ACC112 (cell line): ENCODE measurements around the gene HTR7.

Source experiments
- H2AFZ ChIP-seq: fragments of 200-600 bp; sonication (generic); one replicate; pipeline ENCODE4 v1.6.0; 2017; ENCODE audit warnings: antibody characterized with exemption, low read length; ENCODE audit not compliant: unreplicated experiment
- H3K27ac ChIP-seq: fragments of 200-600 bp; sonication (generic); 2 replicates; pipeline ENCODE4 v1.5.1; 2014; ENCODE audit warnings: low read depth, mild to moderate bottlenecking, antibody characterized with exemption, low read length, moderate library complexity
- H3K27me3 ChIP-seq: fragments of 200-600 bp; sonication (generic); 2 replicates; pipeline ENCODE4 v1.6.1; 2014; ENCODE audit warnings: mild to moderate bottlenecking, antibody characterized with exemption, low read length, moderate library complexity, mixed read lengths; ENCODE audit not compliant: insufficient read depth
- H3K36me3 ChIP-seq: fragments of 200-600 bp; sonication (generic); 2 replicates; pipeline ENCODE4 v1.6.1; 2016; ENCODE audit warnings: mild to moderate bottlenecking, antibody characterized with exemption, low read length, moderate library complexity, mixed read lengths; ENCODE audit not compliant: insufficient read depth
- H3K4me1 ChIP-seq: fragments of 200-600 bp; sonication (generic); one replicate; pipeline ENCODE4 v1.6.1; 2016; ENCODE audit warnings: low read length, mixed read lengths; ENCODE audit not compliant: insufficient read depth, unreplicated experiment, control insufficient read depth
- H3K4me3 ChIP-seq: fragments of 200-600 bp; sonication (generic); 2 replicates; pipeline ENCODE4 v1.5.1; 2014; ENCODE audit warnings: mild to moderate bottlenecking, low read depth, low read length
- H3K79me2 ChIP-seq: fragments of 200-600 bp; sonication (generic); one replicate; pipeline ENCODE4 v1.6.0; 2016; ENCODE audit warnings: low read length; ENCODE audit not compliant: control insufficient read depth, unreplicated experiment, insufficient read depth

The HTR7 gene

GRCh38 chr10:90858461-90858968, 676 bp upstream of the HTR7 start:
- Histone ChIP-seq H3K27ac (peak overlapping the region; percentile 80), H3K27me3 (no peaks in the 10 kb centered on the region), H3K4me3 (peak overlapping the region; percentile 85), H2AFZ (peak overlapping the region; percentile 80), H3K36me3 (no peaks in the 10 kb centered on the region), H3K4me1 (peaks cover 21% of the 10 kb centered on the region), H3K79me2 (peaks cover 13% of the 10 kb centered on the region)

GRCh38 chr10:90856964-90857634, 740 bp downstream of the HTR7 start:
- peaks cover 21% of the 10 kb centered on the region for H3K4me1 ChIP-seq
- H3K4me3 ChIP-seq, result peak overlapping the region; percentile 85
- peak overlapping the region; percentile 80; the same call in 1 of the 2 replicates for H3K27ac ChIP-seq
- H2AFZ ChIP-seq, result peak overlapping the region; percentile 99
- H3K27me3 ChIP-seq, result no peaks in the 10 kb centered on the region
- H3K79me2 ChIP-seq, result peaks cover 13% of the 10 kb centered on the region
- H3K36me3 ChIP-seq, result no peaks in the 10 kb centered on the region

- Histone ChIP-seq H3K4me3 (peak overlapping the region; percentile 85), H3K79me2 (peaks cover 13% of the 10 kb centered on the region), H3K4me1 (peaks cover 21% of the 10 kb centered on the region), H3K27ac (no peak overlapping the region), H2AFZ (no peak overlapping the region), H3K27me3 (no peaks in the 10 kb centered on the region), H3K36me3 (no peaks in the 10 kb centered on the region)
These were observed 1.6 kb downstream of the HTR7 start for GRCh38 chr10:90856261-90856660.

- Histone ChIP-seq H3K27ac (no peak overlapping the region), H3K4me3 (peak overlapping the region; percentile 85)
These were observed 2.7 kb downstream of the HTR7 start for GRCh38 chr10:90855126-90855525.

GRCh38 chr10:90849956-90850749, 7.7 kb downstream of the HTR7 start:
- Histone ChIP-seq H3K27me3 (no peaks in the 10 kb centered on the region), H2AFZ (no peak overlapping the region), H3K27ac (peak overlapping the region; percentile 57), H3K79me2 (peaks cover 1% of the 10 kb centered on the region), H3K4me3 (no peak overlapping the region), H3K4me1 (peaks cover 23% of the 10 kb centered on the region), H3K36me3 (no peaks in the 10 kb centered on the region)

More at GRCh38 chr10:90855126-90855525, 2.7 kb downstream of the HTR7 start:
- Histone ChIP-seq H3K79me2 (peaks cover 13% of the 10 kb centered on the region), H3K36me3 (no peaks in the 10 kb centered on the region), H2AFZ (no peak overlapping the region), H3K4me1 (peaks cover 18% of the 10 kb centered on the region), H3K27me3 (no peaks in the 10 kb centered on the region)

- no peaks in the 10 kb centered on the region for H3K27me3 ChIP-seq
- no peak overlapping the region for H2AFZ ChIP-seq
- H3K79me2 ChIP-seq, result no peaks in the 10 kb centered on the region
- H3K36me3 ChIP-seq, result no peaks in the 10 kb centered on the region
- peak overlapping the region; percentile 44 for H3K27ac ChIP-seq
- peaks cover 32% of the 10 kb centered on the region for H3K4me1 ChIP-seq
- no peak overlapping the region for H3K4me3 ChIP-seq
These were observed 10.4 kb downstream of the HTR7 start for GRCh38 chr10:90847436-90847835.

- Histone ChIP-seq H3K79me2 (no peaks in the 10 kb centered on the region), H3K4me3 (no peak overlapping the region), H3K27me3 (no peaks in the 10 kb centered on the region), H3K4me1 (peaks cover 33% of the 10 kb centered on the region), H2AFZ (no peak overlapping the region), H3K36me3 (no peaks in the 10 kb centered on the region), H3K27ac (peak overlapping the region; percentile 44)
These were observed 11.1 kb downstream of the HTR7 start for GRCh38 chr10:90846746-90847145.

GRCh38 chr10:90845726-90846125, 12.1 kb downstream of the HTR7 start:
- H3K79me2 ChIP-seq, result no peaks in the 10 kb centered on the region
- H3K27ac ChIP-seq, result no peak overlapping the region
- H2AFZ ChIP-seq, result no peak overlapping the region
- no peaks in the 10 kb centered on the region for H3K27me3 ChIP-seq
- no peak overlapping the region for H3K4me3 ChIP-seq
- peaks cover 33% of the 10 kb centered on the region for H3K4me1 ChIP-seq
- H3K36me3 ChIP-seq, result no peaks in the 10 kb centered on the region

- Histone ChIP-seq H3K79me2 (no peaks in the 10 kb centered on the region), H3K27me3 (no peaks in the 10 kb centered on the region), H3K4me1 (peaks cover 25% of the 10 kb centered on the region), H2AFZ (no peak overlapping the region), H3K4me3 (no peak overlapping the region), H3K36me3 (no peaks in the 10 kb centered on the region), H3K27ac (peak overlapping the region; percentile 15; the same call in 1 of the 2 replicates)
These were observed 15.1 kb downstream of the HTR7 start for GRCh38 chr10:90842725-90843124.

- Histone ChIP-seq H3K79me2 (no peaks in the 10 kb centered on the region), H3K4me3 (no peak overlapping the region), H3K36me3 (no peaks in the 10 kb centered on the region)
These were observed 20.4 kb downstream of the HTR7 start for GRCh38 chr10:90837486-90837885.

More at GRCh38 chr10:90837486-90837885, 20.4 kb downstream of the HTR7 start:
- Histone ChIP-seq H3K4me1 (peaks cover 2% of the 10 kb centered on the region), H2AFZ (no peak overlapping the region), H3K27me3 (no peaks in the 10 kb centered on the region), H3K27ac (no peak overlapping the region)
